ENCODE results near the gene XIRP1.

DNA sequence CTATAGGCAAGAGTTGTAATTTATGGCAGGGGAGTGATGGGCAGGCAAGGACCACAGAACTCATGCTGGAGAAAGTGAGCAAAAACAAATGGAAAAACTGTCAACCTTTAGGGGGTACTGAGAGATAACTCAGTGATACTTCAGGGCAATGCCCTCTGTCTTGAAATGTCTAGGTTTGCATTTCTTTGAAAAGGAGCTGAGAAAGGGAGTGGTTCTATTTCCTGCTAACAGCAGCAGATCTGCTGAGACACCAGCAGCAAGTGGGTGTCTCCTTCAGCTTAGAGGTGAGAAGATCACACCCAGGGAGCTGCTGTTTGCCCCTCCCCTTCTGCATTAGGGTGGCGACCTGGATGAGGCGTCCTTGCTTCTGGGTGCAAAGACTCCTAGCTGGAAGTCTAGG lies 42.3 kb upstream of the XIRP1 start:
- TF ChIP-seq, protein P1, sequence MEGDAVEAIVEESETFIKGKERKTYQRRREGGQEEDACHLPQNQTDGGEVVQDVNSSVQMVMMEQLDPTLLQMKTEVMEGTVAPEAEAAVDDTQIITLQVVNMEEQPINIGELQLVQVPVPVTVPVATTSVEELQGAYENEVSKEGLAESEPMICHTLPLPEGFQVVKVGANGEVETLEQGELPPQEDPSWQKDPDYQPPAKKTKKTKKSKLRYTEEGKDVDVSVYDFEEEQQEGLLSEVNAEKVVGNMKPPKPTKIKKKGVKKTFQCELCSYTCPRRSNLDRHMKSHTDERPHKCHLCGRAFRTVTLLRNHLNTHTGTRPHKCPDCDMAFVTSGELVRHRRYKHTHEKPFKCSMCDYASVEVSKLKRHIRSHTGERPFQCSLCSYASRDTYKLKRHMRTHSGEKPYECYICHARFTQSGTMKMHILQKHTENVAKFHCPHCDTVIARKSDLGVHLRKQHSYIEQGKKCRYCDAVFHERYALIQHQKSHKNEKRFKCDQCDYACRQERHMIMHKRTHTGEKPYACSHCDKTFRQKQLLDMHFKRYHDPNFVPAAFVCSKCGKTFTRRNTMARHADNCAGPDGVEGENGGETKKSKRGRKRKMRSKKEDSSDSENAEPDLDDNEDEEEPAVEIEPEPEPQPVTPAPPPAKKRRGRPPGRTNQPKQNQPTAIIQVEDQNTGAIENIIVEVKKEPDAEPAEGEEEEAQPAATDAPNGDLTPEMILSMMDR (IDR thresholded peaks at IDR 0.05) = no peak
- TF ChIP-seq, protein P2, sequence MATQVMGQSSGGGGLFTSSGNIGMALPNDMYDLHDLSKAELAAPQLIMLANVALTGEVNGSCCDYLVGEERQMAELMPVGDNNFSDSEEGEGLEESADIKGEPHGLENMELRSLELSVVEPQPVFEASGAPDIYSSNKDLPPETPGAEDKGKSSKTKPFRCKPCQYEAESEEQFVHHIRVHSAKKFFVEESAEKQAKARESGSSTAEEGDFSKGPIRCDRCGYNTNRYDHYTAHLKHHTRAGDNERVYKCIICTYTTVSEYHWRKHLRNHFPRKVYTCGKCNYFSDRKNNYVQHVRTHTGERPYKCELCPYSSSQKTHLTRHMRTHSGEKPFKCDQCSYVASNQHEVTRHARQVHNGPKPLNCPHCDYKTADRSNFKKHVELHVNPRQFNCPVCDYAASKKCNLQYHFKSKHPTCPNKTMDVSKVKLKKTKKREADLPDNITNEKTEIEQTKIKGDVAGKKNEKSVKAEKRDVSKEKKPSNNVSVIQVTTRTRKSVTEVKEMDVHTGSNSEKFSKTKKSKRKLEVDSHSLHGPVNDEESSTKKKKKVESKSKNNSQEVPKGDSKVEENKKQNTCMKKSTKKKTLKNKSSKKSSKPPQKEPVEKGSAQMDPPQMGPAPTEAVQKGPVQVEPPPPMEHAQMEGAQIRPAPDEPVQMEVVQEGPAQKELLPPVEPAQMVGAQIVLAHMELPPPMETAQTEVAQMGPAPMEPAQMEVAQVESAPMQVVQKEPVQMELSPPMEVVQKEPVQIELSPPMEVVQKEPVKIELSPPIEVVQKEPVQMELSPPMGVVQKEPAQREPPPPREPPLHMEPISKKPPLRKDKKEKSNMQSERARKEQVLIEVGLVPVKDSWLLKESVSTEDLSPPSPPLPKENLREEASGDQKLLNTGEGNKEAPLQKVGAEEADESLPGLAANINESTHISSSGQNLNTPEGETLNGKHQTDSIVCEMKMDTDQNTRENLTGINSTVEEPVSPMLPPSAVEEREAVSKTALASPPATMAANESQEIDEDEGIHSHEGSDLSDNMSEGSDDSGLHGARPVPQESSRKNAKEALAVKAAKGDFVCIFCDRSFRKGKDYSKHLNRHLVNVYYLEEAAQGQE (IDR thresholded peaks at IDR 0.05; ENCODE audit: insufficient read depth in 1 of 2, low read depth in 2 of 2, low read length in 1 of 2) = no peak
- TF ChIP-seq POLR2AphosphoS5 (IDR thresholded peaks at IDR 0.05; ENCODE audit: low read depth, low read length) (no peak), TCF7L2 (IDR thresholded peaks at IDR 0.05; ENCODE audit: low read depth, low read length) (no peak)

Data from Panc1 (cell line).